GM08714 (cell line): ENCODE measurements around the gene ADAM10.
"Not testable (repeated sequence)": the region's sequence is repeated elsewhere in the genome, so short reads cannot be mapped to it uniquely, and the experiment has no call there.

Experiments
- H3K4me3 ChIP-seq: fragments of 200-500 bp; sonication (Bioruptor generic); 2 replicates; pipeline ENCODE4 v1.5.1; 2014; ENCODE audit warnings: mild to moderate bottlenecking, low read length, inconsistent platforms
- ZNF274 ChIP-seq: IDR thresholded peaks from 2 replicates; pipeline ENCODE4 v1.6.1; 2012; ENCODE audit warnings: mild to moderate bottlenecking, low read depth, low read length

Gene ADAM10

DNA sequence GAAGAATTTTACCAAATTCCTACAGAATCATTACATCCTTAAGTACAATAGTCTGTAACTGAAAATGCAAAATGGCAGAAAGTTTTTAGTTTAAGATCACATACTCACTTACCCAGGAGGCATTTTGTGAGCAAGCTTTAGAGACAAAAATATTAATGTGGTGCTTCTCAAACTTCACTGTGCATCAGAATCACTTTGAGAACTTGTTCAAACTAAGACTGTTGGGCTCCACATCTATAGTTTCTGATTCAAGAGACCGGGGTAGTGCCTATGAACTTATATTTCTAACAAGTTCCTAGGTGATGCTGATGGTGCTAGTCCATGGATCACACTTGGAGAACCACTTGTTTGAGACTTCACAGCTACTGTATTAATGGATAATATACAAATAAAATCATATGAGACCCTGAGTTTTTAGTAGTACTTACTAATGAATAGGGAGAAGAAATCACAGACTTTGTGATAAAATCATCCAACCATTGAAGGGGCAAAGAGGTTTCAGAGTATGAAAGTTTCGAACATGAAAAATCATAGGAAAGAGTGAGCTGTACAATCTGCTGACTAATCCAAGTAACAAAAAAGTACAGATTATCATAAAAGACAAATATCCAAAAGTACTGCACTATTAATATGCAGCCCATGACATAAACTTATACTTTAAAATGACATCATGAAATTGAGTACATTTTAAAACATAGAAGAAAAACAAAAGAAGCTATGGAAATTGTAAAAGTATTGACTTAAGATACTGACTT, 110.3 kb downstream of the ADAM10 start:
- H3K4me3 ChIP-seq = no peak overlapping the region
- TF ChIP-seq ZNF274 = no peak

DNA sequence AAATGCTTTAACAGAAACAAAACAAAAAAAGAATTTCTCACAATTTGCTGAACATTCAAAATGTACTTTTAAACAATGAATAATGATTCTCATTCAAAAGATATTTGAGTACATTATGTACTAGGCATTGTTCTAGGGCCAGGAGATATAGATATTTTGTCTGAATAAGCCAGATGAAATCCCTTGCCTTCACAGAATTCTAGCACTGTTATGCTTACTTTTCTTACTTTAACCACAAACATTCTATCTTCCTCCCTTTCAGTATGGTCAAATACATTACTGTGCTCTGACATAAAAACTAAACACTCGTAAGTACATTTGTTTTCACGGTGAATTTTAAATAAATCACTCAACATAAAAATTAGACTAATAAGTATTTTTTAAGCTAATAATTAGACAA, 116.7 kb downstream of the ADAM10 start:
- no peak overlapping the region for H3K4me3 ChIP-seq
- TF ChIP-seq ZNF274 = no peak

DNA sequence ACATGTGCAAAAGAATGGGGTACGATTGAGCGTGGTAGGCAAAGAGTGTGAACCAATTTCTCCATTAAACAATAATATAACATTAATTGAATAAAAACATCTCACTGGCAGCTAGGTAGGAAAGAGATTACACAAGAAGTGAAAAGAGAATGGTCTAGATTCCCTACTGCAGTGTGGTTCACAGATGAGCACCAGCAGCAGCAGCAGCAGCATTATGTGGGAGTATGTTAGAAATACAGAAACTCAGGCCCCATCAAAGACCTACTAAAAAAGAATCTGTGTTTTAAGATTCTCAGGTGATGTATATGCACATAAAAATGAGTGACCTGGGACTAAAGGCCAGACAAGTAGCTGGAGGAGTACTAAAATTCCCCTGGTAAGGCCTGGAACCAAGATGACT, 118.2 kb downstream of the ADAM10 start:
- no peak overlapping the region for H3K4me3 ChIP-seq
- no peak for TF ChIP-seq ZNF274

DNA sequence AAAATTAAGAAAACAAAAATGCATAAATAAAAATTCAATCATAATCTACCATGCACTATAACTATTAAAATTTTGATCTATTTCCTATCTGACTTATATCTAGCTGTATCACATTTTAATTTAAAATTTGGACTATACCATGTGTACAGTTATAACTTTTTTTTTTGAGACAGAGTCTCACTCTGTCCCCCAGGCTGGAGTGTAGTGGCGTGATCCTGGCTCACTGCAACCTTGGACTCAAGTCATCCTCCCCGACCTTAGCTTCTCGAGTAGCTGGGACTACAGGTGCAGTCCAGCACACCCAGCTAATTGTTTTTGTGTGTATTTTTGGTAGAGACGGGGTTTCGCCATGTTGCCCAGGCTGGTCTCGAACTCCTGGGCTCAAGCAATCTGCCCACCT, 119.9 kb downstream of the ADAM10 start:
- TF ChIP-seq ZNF274 = no peak
- no peak overlapping the region for H3K4me3 ChIP-seq

DNA sequence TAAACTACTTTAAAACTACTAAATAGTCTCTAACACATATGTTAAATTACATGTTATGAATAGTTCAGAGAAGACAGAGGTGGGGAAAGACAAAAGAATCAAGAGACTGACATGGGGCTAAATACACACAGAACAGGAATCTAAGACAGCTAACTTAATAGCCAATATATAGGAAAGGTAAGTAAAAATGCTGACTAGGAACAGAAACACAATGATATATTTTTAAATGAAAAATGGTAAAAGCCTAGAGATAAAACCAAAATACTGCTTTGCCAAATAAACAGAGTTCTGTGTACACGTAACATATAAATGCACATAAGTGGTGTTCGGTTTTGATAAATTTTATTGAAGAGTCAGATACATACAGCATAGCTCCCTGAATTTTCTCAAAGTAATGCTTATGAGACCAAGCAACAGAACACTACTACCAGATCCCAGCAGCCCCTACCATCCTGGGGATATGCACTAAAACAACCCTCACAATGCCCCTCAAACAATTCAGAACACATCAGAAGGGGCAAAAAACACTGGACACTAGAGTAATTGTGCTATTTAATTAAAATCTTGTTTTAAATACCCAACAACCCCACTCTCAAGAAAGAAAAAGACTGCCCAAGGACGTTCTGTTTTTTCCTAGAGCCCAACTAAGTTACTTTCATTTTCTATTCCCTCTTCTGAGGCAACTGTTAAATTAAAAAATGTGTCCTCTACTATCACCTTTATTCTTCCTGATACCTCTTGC, 121.1 kb downstream of the ADAM10 start:
- H3K4me3 ChIP-seq = no peak overlapping the region; the same call in 1 of the 2 replicates
- TF ChIP-seq ZNF274 = no peak

DNA sequence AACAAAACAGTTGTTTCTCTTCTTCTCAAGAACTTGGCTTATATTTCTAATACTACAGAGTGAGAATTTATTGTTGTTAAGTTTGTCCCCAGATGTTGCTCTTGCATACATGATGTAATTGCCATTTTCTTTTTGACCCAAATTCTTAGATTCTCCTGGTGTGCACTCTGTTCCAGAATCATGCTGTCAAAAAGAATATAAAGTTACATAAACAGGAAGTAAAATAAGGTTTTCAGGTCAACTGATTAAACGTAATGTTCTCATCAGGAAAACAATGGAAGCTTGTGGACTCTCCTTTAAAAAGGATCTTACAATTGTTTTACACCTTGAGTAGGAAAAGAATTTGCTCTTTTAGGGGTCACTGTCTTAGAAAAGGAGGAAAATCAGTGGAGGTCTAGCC, 121.8 kb downstream of the ADAM10 start:
- TF ChIP-seq ZNF274 = no peak
- no peak overlapping the region for H3K4me3 ChIP-seq

DNA sequence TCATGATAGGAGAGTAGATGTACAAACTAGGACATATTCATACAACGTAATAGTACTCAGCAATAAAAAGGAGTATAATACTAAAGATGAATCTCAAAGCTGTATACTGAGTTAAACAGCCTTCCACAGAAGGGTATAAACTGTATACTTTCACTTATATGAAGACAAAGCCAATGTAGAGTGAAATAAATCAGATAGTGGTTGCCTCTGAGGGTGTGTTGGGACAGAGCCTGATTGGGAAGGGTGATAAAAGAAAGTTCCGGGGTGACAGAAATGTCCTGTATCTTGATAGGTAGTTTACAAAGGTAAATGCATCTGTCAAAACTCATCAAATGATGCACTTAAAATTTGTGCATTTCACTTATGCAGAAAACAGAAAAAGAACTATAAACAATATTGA, 122.5 kb downstream of the ADAM10 start:
- H3K4me3 ChIP-seq = no peak overlapping the region
- no peak for TF ChIP-seq ZNF274

DNA sequence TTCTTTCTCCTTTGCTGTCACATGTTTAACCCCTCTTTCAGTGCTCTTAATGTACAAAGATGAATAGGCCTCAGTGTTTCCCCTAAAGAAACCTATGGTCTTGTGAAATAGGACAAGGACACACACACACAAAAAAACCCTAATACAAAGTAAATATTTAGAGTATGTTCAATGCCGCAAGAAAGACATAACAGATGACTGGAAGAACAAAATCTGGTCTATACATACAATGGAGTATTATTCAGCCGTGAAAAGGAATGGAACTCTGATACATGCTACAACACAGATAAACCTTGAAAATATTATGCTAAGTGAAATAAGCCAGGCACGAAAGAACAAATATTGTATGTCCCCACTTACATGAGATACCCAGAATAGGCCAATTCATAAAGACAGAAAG, 123.1 kb downstream of the ADAM10 start:
- TF ChIP-seq ZNF274 = no peak
- H3K4me3 ChIP-seq = no peak overlapping the region

DNA sequence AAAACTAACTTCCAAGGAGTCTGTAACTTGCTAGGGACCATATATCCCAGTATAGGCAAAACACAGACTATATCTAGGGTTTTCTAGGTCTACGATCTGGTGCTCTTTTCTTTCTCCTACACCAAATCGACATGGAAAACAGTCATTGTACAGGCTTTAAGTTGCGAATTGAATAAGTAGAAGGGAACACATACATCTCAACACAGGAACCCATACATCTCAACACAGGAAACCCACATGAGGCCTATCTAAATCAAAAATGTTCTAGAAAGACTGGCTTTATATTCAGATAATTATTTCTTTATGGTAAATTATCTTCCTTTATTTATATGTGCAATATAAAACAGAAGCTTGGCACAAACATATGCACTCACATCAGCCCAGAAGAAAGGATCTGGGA, 126.6 kb downstream of the ADAM10 start:
- TF ChIP-seq ZNF274 = no peak
- H3K4me3 ChIP-seq = no peak overlapping the region

DNA sequence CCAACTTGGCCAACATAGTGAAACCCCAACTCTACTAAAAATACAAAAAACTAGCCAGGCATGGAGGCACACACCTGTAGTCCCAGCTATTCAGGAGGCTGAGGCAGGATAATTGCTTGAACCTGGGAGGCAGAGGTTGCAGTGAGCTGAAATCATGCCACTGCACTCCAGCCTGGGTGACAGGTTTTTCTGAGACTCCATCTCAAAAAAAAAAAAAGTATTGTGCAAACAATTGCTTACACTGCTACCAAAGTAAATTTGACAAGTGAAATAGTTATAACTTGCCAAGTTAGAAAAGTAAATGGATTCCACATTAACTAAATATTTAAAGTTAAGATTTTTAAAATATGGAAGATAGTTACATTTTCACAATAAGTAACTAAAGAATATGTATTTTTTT, 129.2 kb downstream of the ADAM10 start:
- H3K4me3 ChIP-seq = not testable (repeated sequence)

DNA sequence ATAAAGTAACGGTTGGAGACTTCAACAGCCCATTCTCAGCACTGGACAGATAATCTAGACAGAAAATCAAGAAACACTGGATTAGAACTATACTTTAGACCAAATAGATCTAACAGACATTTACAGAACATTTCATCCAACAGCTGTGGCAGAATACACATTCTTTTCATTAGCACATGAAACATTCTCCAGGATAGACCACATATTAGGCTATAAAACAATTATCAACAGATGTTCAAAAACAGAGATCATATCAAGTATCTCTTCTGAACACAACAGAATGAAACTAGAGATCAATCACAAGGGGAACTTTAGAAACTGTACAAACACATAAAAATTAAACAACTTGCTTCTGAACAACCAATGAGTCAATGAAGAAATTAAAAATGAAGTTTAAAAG, 133.3 kb downstream of the ADAM10 start:
- no peak for TF ChIP-seq ZNF274
- no peak overlapping the region for H3K4me3 ChIP-seq

DNA sequence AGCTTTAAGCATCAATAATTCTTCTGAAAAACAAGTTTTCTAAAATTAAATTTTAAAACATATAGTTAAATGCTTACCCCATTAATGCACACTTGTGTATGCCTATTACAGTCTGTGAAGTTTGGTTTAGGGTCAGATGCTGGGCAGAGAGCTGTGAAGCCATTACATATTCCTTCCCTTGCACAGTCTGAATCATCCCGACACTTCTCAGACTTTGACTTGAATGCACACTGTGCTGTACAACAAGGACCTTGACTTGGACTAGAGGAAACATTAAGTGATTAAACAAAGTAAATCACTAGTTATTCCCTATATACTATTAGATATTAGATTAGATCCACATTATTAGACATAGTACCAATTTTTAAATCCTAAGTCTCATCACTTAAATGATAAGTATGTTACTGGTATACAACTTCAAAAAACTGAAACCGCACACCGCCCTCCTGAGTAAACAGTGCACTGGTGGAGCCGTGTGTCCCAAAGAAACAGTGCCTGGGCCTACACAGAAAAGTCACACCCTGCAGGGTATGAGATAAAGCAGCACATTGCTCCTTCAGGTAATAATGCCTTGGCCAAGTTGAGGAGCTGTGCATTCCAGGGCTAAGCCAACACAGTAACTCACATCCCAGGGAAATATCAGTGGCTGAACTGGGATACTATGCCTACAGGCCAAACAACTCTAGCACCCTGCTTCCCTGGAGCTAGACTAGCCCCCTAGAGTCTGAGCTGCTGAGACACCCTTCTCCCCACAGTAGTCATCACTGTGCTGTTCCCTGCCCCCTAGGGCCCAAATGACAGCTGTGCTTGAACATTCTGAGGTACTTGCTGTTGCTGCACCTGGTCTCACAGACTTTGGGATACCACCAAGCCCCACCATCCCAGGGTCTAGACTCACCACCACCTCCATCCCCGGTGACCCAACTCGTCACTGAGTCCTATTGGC, 137.5 kb downstream of the ADAM10 start:
- no peak for TF ChIP-seq ZNF274
- no peak overlapping the region for H3K4me3 ChIP-seq

DNA sequence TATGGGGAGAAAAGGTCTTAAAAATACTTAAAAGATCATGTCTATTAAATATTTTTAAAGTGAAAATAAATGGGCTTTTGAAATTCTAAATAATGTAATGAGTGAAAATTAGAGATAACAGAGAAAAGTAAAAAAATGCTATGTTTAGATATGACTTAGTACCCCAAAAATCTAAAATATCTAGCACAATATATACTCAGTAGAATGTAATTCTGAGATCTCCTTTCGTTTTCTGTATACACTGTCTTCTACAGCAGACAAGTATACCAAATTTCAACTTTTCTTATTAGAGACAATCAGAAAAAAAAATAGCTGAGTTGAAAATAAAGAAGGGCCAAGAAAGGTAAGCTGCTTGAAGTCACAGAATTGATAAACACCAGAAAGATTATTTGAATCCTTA, 140.8 kb downstream of the ADAM10 start:
- no peak for TF ChIP-seq ZNF274
- H3K4me3 ChIP-seq = no peak overlapping the region

DNA sequence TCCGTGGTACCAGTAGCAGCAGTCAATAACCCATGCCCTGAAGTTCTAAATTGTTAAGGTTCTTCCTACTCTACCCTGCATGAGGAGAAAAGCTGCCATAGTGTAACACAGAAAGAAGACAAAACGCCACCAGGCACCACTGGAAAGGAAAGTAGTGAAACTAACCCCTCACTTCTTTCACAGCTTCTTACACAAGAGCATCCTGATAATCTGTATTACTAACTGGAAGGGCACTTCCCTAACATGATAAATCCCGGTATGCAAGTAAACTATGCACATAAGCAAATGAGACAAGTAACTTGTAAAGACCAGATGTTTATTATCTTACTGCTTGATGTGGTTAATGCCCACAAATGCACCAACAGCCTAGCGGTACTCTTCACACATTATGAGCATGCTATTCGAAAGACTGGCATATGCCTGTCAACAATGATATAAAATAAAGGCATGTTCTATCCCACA, 141.3 kb downstream of the ADAM10 start:
- no peak for TF ChIP-seq ZNF274
- H3K4me3 ChIP-seq = no peak overlapping the region
